GM18511 (cell line): Measurements from ENCODE around the gene LDLRAD3.

ENCODE experiments used
- ATAC-seq: cut with Tn5 transposase; IDR thresholded peaks from one replicate; pipeline ENCODE4 v1.9.1; 2021; ENCODE audit warnings: mild to moderate bottlenecking, moderate library complexity; ENCODE audit not compliant: unreplicated experiment

LDLRAD3 gene

DNA sequence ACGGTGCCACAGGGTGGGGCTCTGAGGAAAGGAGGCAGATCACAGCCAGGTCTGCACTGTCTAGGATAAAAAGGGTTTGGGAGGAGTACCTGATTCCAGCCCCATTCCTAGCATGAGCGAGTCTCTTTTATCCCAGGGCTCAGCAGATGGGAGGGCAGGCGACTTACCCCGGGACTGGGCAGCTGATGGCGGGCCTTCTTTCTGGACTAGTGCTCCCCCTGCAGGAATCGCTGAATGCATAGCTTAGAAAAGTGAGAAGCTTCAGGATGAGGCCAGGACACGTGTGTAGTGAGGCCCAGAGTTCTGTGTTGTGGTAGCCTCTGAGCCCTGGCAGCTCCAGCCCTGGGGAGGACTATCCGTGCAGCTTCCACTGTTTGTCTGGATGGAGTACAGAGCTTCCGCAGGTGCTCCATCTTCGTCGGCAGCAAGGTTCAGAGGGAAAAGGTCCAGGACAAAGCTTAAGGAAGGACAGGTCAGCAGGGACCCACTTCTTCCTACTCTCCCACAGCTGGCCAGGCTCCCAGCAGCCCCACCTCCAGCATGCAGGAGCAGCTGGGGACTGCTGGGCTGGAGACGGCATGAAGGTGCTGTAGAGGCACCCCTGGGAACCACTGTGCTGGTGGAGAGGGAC is 315.0 kb downstream of the LDLRAD3 start:
- ATAC-seq = no peak

DNA sequence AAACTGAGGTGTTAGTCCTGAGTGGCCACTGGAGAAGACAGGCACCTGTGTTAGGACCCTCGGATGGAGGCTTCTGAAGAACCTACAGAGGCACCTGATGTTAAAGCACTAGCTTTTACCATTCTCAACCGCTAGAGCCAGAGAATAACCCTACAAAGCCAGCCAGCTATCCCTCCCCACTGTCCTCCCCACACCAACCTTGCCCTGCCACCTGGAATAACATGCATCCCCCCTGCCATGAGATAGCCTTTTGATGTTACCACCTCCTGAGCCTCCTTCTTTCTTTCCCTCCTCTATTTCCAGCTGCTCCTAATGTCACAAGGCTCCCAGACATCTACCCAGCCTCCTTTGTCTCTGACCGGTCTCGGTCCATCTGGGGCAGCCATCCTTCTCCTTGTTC is 317.2 kb downstream of the LDLRAD3 start:
- ATAC-seq = no peak

DNA sequence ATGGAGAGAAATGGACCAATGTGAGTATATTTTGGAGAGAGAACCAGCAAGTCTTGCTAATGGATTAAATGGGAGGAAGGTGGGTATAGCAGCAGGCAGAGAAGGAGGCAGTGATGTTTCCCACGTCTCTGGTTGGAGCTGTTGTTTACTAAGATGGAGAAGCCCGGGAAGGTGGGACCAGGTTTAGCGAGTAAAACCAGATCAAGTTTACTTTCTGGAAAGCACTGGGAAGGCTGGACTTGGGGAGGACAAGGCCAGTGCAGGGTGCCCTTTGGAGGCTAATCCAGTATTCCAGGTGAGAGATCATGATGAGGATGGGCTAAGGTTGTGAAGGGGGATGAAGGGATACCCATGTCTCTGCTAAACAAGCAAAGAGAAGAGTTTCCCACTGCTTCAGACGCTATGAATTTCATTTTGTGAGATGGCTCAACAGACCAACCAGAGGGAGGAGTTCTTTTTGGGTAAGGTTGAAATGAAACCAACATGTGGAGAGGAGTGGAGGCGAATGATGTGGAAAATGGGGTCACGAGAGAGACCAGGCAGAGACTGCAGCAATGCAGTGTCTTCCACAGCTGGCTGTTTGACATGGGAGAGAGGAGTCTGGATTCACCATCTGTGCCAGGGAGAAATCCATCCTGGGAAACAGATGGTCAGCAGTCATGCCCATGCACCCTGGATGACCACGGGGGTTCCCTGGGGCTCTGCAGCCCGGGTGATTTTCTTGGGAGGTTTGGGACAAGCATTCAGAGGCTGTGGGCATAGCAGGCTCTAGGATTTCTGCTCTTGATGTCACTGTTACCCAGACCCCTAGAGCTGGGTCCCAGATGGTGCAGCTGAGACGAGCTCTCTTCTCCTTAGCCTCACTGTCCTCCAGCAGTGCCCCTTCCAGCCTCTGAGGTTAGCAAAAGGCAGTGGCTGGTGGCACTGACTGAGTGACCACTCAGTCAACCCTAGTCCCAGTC is 320.4 kb downstream of the LDLRAD3 start:
- ATAC-seq = no peak

DNA sequence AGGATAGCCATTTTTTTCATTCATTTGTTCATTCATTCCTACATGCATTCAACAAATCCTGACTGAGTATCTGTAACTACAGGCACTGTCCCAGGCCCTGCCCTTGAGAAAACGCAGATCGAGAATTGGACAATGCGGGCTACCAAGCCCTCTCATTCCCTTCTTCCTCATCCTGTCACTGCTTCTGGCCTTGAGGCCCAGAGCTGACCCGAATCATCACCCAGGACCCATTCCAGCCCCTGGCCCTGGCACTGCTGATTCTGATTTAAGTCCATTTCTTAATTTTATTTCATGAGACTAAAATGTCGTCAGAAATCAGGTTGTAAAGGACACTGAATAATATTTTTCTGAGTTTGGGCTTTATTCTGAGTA is 321.1 kb downstream of the LDLRAD3 start:
- ATAC-seq = no peak

DNA sequence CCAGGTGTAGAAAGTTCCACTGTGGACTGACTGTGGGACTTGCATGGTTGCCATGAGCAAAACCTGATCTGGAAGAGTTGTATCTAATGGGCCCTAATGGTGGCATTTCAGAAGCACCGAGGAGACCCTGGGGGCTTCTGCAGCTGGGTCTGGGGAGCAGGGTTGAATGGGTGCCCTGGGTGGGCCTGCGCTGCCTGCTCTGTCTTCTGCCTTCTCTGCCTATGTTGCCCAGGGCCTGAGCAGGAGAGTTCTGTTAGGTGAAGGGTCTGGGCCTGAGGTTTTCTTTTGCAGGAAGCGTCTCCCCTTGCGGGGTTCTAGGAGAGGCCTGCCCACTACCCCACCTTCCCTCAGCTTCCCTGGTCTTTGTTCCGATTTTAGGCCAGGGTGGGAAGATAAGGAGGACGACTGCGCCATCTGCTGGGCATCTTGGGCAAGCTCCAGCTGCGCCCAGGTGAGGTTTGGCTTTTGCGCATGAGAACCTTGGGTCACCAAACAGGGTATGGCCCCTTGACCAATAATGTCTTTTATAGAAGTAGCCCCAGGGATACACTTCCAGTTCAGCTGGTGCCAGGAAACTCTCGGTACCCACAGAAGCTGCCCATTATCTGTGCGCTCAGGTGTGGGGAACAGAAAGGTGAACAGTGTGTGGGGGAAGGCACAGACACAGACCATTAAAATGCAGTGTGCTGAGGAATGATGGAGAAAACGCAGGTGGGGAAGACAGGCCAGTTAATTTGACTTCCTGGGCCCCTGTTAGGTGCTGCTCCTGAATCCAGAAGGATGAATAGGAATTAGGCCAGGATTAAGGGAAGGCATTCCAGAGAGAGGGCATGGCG is 322.1 kb downstream of the LDLRAD3 start:
- ATAC-seq = peak; percentile 84

DNA sequence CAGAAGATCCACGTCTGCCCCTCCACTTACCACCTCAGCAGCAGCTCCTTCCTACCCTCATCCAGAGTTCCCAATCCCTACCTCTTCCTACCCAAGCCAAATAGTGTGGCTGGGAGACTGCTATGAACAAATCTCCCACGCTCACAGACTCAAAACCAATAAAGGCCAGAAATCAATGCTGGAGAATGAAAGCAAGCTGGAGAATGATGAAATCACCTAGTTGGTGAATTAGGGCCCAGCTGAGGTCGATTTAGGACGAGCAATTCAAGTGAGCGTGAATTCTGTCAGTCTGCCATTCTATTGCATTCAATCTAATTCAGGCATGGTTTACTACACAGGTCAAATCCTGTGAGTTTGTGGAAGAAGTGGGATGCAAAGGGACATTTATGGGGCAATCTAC is 322.9 kb downstream of the LDLRAD3 start:
- no peak for ATAC-seq

DNA sequence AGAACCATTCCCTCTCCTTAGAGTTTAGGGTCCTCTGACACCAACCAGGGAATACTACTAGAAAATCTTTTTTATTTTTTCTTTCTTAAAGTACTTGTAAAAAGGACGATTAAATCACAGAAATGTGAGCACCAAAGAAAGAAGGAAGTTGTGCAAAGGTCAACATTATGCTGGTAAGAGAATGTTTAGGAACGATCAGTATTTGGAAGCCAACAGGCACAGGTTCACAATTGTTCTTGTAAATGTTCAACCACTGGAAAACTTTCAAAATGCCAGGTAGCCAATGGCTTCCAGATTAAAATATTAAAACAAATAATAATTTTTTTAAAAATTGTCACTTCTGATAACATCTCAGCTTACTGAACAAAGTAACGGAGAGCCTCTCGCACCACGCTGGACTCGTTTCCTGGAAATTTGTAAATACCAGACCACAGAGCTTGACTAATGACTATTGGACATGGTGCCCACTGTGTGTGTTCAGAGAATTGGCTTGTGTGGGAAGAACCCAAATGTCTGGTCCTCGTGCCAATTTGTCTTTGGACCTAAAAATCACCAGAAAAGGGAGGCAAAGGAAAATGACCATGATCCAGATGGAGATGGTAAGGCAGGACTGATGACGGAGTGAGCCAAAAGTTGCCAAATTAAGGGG is 324.6 kb downstream of the LDLRAD3 start:
- no peak for ATAC-seq

DNA sequence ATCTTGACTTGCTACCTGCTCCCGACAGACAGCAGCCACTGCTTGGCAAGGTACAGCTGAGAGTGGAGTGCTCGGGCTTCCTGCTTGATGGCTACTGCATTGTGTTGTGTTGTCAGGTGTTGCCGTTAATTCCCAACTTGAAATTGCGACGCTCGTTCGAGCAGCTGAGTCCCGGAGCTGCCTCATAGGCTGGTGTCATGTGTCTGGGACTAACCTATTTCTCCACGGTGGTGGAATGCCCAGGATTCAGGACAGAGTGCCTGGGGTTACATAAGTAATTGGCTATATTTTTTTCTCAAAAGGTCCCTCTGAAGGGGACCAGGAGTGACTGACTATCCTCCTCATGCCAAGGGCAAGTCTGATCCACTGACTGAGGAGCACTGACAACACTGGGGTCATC is 326.8 kb downstream of the LDLRAD3 start:
- no peak for ATAC-seq

DNA sequence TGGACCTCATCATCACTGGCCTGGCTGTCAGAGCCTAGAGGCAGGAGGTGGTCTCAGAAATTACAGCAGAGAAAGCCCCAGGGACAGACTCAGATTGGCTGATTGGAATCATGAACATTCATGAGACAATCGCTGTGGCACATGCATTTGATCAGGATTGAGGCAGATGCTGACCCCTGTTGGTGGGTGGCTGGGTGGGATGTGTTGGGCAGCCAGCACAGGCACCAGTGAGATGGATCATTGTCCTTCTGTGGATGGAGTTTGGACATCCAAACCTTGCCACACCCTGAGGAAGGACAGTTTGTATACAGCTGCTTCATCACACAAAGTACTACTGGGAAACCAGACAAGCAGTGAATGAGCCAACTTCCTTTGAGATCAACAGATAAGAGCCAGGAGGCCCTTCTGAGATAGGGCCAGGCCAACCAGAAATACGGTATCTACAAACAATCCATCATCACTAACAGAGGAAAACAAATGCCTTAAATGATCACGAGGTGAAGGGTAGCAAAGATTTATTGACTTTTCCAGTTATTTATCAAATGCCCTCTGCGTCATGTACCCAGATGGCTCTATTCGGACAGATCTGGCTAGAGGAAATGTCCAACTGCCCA is 328.0 kb downstream of the LDLRAD3 start:
- ATAC-seq = no peak

DNA sequence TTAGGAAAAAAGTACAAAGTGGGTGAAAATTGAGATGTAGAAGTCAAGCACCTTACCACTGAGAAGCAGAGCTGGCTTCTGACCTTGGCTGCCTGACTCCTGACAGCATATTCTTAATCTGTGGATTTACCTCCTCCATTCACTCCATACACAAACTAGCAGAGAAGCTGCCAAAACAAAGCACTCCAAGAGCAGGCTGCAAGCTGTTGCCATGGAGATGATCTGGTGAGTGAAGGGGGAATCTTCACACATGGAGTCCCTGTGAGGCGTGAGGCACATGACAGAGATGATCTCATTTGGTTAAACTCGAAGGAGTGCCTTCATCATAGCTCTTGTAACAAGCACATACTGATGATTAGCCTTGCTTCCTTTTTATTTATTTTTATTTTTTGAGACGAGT is 329.2 kb downstream of the LDLRAD3 start:
- ATAC-seq = no peak

DNA sequence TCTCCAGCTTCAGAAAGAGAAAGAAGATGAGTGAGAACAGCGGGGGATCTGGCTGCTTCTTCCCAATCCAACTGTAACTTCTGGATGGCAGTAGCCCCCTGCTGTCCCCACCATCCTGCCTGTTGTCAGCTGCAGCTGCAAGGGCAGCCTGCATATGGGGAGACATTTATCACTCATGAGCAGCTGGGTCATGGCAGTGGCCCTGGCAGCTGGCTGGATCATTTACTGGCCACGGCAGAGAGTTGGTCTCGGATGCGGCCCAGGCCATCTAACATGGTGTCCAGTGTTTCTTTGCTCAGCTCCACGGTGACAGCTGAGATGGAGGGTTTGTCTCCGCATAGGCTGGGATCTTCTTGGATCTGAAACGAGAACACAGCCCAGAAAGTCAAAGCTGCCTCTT is 330.6 kb downstream of the LDLRAD3 start:
- ATAC-seq = no peak

DNA sequence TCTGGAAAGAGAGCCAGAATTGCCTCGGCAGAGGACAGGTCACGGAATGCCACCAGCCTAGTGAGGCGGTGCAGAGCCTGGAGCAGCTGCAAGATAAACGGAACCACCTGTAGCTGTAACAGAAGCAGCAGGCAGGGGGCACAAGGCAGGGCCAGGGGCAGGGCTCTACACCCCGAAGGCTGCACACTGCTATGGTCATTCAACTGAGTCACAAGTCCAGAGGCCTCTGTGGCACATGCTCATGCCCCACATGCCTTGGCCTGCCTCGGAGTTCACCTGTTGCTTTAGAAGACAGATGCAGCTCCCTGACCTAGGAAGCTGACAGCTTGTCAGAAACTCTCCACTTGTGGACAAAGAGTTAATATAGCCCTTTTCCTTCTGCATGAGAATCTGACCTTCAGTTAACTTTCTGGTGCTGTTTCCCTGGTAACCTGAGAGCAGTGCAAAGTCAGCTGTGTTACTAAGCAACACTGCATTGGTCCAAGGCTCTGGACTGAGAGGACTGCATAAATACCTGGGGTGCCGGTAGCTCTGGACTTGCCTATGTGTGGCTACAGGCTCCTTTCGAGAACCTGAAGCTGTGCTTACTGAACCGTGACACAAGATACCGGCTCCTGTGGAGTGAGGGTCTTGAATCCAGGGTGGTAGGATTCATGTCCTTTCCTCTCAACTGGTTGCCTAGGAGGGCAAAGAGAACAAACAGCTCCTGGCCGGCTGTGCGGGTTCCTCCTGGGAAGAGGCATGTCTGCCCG is 334.8 kb downstream of the LDLRAD3 start:
- no peak for ATAC-seq

DNA sequence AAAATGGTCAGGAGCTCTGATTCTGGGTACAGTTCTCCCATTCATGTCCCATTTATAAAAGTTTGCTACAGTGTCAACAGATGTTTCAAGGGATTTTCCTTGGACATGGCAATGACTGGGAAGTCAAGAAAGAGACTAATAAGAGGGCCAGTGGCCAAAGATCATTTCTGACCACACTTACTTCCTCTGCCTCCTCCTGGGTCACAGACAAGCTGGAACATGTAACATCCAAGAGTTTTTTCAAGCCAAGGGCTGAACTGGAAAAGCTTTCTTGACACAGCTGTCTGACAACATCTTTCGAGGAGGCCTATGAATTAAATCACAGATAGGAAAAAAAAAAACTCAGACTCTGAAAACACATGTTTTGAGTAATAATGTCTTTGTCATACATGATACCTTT is 336.7 kb downstream of the LDLRAD3 start:
- ATAC-seq = no peak
